Esophagus squamous epithelium (tissue), 4 donors: ENCODE results near the gene TUBGCP4.

Experiments used
- CTCF ChIP-seq, 6 experiments: fragments of 450-650 bp in 4 of 6; fragments of 200-600 bp in 2 of 6; sonication (generic) in 2 of 6; IDR thresholded peaks; one replicate each; pipeline ENCODE4 v1.5.1; 2016 to 2019; ENCODE audit warnings: antibody characterized with exemption in 6 of 6, mild to moderate bottlenecking in 4 of 6, moderate library complexity in 4 of 6
- POLR2A ChIP-seq, 4 donors: fragments of 450-650 bp; IDR thresholded peaks; one replicate each; pipeline ENCODE4 v1.6.1; 2017; ENCODE audit warnings: antibody characterized with exemption in 4 of 4, mild to moderate bottlenecking in 4 of 4, moderate library complexity in 3 of 4

GRCh38 chr15:43360821-43361220 is 10.1 kb upstream of the TUBGCP4 start:
- TF ChIP-seq CTCF (IDR thresholded peaks at IDR 0.05), result no peak
- TF ChIP-seq POLR2A (IDR thresholded peaks at IDR 0.05), result no peak
